HFF-Myc (cell line): ENCODE data around the gene RPS3A.

Experiments
- DNase-seq: peaks from one replicate; pipeline ENCODE4 v3.0.0-alpha.2; 2011; ENCODE audit warnings: low read depth; ENCODE audit errors: extremely low read depth
- H3K4me3 ChIP-seq: replicated peaks from 2 replicates; pipeline ENCODE4 v1.5.1; 2011; ENCODE audit warnings: low read depth, mild to moderate bottlenecking, control low read depth, low read length
- CTCF ChIP-seq: IDR thresholded peaks from 2 replicates; pipeline ENCODE4 v1.5.1; 2012; ENCODE audit warnings: mild to moderate bottlenecking, low read depth, low read length, control low read depth; ENCODE audit errors: missing control alignments

RPS3A gene

DNA sequence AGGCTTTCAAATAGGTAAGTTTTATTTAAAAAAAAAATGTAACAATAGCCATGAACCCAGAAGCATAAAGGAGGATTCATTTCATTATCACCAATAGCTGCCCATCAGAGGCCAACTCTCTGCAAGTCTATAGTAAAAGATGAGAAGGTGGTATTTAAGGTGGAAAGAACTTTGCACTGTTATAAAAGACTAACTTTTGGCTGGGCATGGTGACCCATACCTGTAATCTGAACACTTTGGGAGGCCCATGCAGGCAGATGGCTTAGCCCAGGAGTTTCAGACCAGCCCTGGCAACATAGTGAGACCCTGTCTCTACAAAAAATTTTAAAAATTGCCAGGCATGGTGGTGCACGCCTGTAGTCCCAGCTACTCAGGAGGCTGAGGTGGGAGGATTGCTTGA lies 43.3 kb downstream of the RPS3A start:
- H3K4me3 ChIP-seq = no peak overlapping the region
- no peak for TF ChIP-seq CTCF
- no peak for DNase-seq

- no peak for DNase-seq
- no peak overlapping the region for H3K4me3 ChIP-seq
- TF ChIP-seq CTCF = no peak
Observed at GRCh38 chr4:151143162-151143561, 43.7 kb downstream of the RPS3A start.

DNA sequence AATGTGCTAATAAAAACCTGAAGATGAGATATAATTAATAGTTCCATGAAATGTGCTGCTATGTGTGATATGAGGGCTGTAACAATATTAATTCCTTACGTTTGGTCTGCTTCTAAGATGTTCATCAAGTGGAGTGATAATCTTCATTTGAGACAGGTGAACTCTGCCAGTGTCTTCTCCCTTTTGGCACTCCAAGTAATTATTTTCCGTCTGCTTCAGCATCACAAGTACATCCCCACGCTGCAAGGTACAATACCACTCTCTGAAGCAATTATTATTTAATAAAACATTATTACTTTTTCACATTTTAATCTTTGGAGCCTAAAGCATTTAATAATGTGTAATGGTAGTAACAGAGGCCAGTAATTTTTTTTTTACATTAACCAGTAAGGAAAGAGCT lies 44.4 kb downstream of the RPS3A start:
- DNase-seq = no peak
- TF ChIP-seq CTCF = no peak
- no peak overlapping the region for H3K4me3 ChIP-seq

- DNase-seq = no peak
- no peak overlapping the region for H3K4me3 ChIP-seq
- TF ChIP-seq CTCF = no peak
Observed at GRCh38 chr4:151144329-151145072, 45.1 kb downstream of the RPS3A start.

DNA sequence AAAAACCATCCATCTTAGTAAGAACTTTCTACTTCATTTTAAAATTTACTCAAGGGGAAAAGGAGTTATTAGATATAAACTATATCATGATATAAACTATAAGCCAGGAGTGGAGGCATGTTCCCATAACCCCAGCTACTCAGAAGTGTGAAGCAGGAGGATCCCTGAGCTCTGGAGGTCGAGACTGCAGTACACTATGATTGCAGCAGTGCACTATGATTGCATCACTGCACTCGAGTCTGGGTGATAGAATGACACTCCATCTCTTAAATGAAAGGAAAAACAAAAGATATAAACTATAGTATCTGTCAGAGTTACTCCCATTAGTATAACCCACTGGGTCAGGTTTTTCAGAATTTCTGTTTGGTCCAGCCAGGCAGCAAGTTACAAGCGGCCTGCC lies 47.6 kb downstream of the RPS3A start:
- DNase-seq = no peak
- TF ChIP-seq CTCF = no peak
- H3K4me3 ChIP-seq = no peak overlapping the region

DNA sequence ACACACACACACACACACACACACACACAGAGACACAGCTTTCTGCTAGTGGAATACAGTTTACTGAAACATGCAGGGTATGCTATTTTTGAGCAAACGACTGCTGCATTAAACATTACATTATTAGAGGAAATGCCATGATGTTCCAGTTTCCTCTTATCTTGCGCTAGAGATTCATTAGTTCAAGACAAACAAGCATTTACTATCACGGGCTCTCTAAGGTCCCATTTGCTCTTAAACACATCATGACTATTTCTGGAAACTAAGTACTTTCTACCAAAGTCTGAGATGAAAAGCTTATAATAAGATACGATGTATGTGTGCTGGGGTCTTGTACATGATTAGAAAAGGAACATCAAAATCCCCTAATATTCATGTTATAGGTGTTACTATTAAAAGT lies 48.8 kb downstream of the RPS3A start:
- DNase-seq = no peak
- H3K4me3 ChIP-seq = no peak overlapping the region
- no peak for TF ChIP-seq CTCF

- H3K4me3 ChIP-seq = no peak overlapping the region
- no peak for DNase-seq
Observed at GRCh38 chr4:151150821-151151580, 51.6 kb downstream of the RPS3A start.

More at GRCh38 chr4:151150821-151151580, 51.6 kb downstream of the RPS3A start:
- no peak for TF ChIP-seq CTCF
